WTC11 (cell line): Measurements from ENCODE around the gene TET1.
"Not testable (repeated sequence)": the region's sequence is repeated elsewhere in the genome, so short reads cannot be mapped to it uniquely, and the experiment has no call there.

Experiments used
- SP1 ChIP-seq: sonication (generic); formaldehyde crosslinking; conservative IDR thresholded peaks from 2 replicates; pipeline ENCODE4 v1.8.1; 2022; ENCODE audit warnings: missing genetic modification reagents
- ZNF317 ChIP-seq: sonication (generic); formaldehyde crosslinking; IDR thresholded peaks from 2 replicates; pipeline ENCODE4 v1.8.1; 2023; ENCODE audit warnings: low read depth, mild to moderate bottlenecking, moderate library complexity, missing genetic modification reagents, borderline replicate concordance
- TF ChIP-seq, protein P1 (sequence below): fragments of 200-600 bp; IDR thresholded peaks from 2 replicates; pipeline ENCODE4 v1.8.0; 2022; ENCODE audit warnings: antibody characterized with exemption
- TF ChIP-seq, protein P2 (sequence below): sonication (generic); formaldehyde crosslinking; IDR thresholded peaks from 2 replicates; pipeline ENCODE4 v1.8.1; 2022; ENCODE audit warnings: low read depth, missing genetic modification reagents, borderline replicate concordance
- TF ChIP-seq, protein P3 (sequence below): sonication (generic); formaldehyde crosslinking; IDR thresholded peaks from 2 replicates; pipeline ENCODE4 v1.8.1; 2023; ENCODE audit warnings: mild to moderate bottlenecking, missing genetic modification reagents, moderate library complexity

DNA sequence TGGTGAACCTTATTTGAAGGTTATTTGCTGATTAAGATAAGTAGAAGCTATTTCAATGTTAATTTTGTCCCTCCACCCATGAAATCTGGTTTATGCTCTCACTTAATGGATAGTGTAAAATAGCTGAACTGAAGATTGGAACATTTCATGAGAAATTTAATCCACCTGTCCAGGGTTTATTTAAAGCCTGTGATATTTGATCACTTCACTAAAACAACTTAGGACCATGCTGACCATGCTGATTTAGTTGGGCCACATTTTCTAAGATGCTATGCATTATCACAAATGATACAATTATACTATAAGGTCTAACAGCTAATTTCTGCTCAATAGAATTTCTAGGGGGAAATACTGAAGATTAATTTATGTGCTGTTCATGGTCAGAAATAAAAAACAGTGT lies 53.8 kb downstream of the TET1 start:
- TF ChIP-seq, protein P1, sequence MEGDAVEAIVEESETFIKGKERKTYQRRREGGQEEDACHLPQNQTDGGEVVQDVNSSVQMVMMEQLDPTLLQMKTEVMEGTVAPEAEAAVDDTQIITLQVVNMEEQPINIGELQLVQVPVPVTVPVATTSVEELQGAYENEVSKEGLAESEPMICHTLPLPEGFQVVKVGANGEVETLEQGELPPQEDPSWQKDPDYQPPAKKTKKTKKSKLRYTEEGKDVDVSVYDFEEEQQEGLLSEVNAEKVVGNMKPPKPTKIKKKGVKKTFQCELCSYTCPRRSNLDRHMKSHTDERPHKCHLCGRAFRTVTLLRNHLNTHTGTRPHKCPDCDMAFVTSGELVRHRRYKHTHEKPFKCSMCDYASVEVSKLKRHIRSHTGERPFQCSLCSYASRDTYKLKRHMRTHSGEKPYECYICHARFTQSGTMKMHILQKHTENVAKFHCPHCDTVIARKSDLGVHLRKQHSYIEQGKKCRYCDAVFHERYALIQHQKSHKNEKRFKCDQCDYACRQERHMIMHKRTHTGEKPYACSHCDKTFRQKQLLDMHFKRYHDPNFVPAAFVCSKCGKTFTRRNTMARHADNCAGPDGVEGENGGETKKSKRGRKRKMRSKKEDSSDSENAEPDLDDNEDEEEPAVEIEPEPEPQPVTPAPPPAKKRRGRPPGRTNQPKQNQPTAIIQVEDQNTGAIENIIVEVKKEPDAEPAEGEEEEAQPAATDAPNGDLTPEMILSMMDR: not testable (repeated sequence)
- TF ChIP-seq, protein P2, sequence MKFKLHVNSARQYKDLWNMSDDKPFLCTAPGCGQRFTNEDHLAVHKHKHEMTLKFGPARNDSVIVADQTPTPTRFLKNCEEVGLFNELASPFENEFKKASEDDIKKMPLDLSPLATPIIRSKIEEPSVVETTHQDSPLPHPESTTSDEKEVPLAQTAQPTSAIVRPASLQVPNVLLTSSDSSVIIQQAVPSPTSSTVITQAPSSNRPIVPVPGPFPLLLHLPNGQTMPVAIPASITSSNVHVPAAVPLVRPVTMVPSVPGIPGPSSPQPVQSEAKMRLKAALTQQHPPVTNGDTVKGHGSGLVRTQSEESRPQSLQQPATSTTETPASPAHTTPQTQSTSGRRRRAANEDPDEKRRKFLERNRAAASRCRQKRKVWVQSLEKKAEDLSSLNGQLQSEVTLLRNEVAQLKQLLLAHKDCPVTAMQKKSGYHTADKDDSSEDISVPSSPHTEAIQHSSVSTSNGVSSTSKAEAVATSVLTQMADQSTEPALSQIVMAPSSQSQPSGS: not testable (repeated sequence)
- not testable (repeated sequence) for TF ChIP-seq ZNF317, SP1 (CRISPR knock-in tag)
- TF ChIP-seq, protein P3, sequence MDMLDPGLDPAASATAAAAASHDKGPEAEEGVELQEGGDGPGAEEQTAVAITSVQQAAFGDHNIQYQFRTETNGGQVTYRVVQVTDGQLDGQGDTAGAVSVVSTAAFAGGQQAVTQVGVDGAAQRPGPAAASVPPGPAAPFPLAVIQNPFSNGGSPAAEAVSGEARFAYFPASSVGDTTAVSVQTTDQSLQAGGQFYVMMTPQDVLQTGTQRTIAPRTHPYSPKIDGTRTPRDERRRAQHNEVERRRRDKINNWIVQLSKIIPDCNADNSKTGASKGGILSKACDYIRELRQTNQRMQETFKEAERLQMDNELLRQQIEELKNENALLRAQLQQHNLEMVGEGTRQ (CRISPR knock-in tag): not testable (repeated sequence)
